PC-9 (cell line): ENCODE measurements around the gene TXNDC5.

Source experiments
- EZH2 ChIP-seq: fragments of 200-600 bp; sonication (generic); IDR thresholded peaks from 2 replicates; pipeline ENCODE4 v1.8.0; 2017; ENCODE audit warnings: antibody characterized with exemption, low read depth
- TF ChIP-seq, protein P1 (sequence below): fragments of 200-600 bp; sonication (generic); conservative IDR thresholded peaks from 2 replicates; pipeline ENCODE4 v1.6.1; 2017; ENCODE audit warnings: mixed run types, antibody characterized with exemption, mild to moderate bottlenecking, moderate library complexity

DNA sequence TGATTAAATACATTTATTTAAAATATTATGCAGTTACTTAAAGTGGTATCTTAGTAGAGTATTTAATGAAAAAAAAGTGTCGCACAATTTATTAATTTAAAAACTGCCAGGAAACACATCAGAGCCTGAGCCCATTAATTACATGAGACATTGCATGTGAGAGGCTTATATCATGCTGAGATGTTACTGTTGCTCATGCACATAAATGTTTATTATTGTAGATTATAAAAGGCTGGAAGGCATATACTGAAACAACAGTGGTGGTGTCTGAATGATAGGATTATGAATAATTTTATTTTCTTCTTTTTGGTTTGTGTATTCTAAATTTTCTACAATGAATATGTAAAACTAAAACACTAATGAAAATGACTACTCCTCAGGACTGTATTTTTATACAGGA is 45.7 kb upstream of the TXNDC5 start:
- TF ChIP-seq, protein P1, sequence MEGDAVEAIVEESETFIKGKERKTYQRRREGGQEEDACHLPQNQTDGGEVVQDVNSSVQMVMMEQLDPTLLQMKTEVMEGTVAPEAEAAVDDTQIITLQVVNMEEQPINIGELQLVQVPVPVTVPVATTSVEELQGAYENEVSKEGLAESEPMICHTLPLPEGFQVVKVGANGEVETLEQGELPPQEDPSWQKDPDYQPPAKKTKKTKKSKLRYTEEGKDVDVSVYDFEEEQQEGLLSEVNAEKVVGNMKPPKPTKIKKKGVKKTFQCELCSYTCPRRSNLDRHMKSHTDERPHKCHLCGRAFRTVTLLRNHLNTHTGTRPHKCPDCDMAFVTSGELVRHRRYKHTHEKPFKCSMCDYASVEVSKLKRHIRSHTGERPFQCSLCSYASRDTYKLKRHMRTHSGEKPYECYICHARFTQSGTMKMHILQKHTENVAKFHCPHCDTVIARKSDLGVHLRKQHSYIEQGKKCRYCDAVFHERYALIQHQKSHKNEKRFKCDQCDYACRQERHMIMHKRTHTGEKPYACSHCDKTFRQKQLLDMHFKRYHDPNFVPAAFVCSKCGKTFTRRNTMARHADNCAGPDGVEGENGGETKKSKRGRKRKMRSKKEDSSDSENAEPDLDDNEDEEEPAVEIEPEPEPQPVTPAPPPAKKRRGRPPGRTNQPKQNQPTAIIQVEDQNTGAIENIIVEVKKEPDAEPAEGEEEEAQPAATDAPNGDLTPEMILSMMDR, result no peak
- no peak for TF ChIP-seq EZH2
